ENCODE results near the gene CYP4A11. TPM values are rescaled to one million over a fixed set of nuclear protein-coding genes. Genes with fewer than 3 reads are reported as not detected.

CYP4A11 gene
- total RNA-seq, 2 experiments from 2014 or later: not detected

- Histone ChIP-seq H3K27ac (ENCODE audit: low read depth in 1 of 2, low read length in 2 of 2) (no peak overlapping the region), H3K27me3 (ENCODE audit: control insufficient read depth in 1 of 2, insufficient read depth in 2 of 2, low read length in 2 of 2) (peaks cover 4 to 6% of the 10 kb centered on the region in 2 experiments), H3K9me3 (ENCODE audit: control insufficient read depth in 1 of 2, insufficient read depth in 1 of 2, low read length in 2 of 2) (no peaks in the 10 kb centered on the region), H3K4me3 (ENCODE audit: low read length) (no peak overlapping the region), H3K36me3 (ENCODE audit: insufficient read depth, low read length) (no peaks in the 10 kb centered on the region), H3K4me1 (ENCODE audit: insufficient read depth, low read length) (no peaks in the 10 kb centered on the region)
- no peaks in the 10 kb centered on the region for H3K9me3 Mint-ChIP-seq
- no peaks in the 10 kb centered on the region for H3K36me3 Mint-ChIP-seq (ENCODE audit: low read depth)
- H3K4me3 Mint-ChIP-seq: no peak overlapping the region
- ChIA-PET POLR2A (no interaction called here), CTCF (no interaction called here)
- intact Hi-C loops (cut with DNase I, micrococcal nuclease): no loop called here
- DNase-seq (no peak), ATAC-seq (ENCODE audit: poor library complexity) (no peak)
- H3K27ac Mint-ChIP-seq: no peak overlapping the region
- peaks cover 34% of the 10 kb centered on the region for H3K27me3 Mint-ChIP-seq
- no peaks in the 10 kb centered on the region for H3K4me1 Mint-ChIP-seq (ENCODE audit: low read depth)
- TF ChIP-seq, protein P1, sequence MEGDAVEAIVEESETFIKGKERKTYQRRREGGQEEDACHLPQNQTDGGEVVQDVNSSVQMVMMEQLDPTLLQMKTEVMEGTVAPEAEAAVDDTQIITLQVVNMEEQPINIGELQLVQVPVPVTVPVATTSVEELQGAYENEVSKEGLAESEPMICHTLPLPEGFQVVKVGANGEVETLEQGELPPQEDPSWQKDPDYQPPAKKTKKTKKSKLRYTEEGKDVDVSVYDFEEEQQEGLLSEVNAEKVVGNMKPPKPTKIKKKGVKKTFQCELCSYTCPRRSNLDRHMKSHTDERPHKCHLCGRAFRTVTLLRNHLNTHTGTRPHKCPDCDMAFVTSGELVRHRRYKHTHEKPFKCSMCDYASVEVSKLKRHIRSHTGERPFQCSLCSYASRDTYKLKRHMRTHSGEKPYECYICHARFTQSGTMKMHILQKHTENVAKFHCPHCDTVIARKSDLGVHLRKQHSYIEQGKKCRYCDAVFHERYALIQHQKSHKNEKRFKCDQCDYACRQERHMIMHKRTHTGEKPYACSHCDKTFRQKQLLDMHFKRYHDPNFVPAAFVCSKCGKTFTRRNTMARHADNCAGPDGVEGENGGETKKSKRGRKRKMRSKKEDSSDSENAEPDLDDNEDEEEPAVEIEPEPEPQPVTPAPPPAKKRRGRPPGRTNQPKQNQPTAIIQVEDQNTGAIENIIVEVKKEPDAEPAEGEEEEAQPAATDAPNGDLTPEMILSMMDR (IDR thresholded peaks at IDR 0.05): no peak
Measured at GRCh38 chr1:46931151-46931550, 10.1 kb downstream of the CYP4A11 start.

GRCh38 chr1:46927249-46927835 is 13.9 kb downstream of the CYP4A11 start:
- Mint-ChIP-seq H3K36me3 (ENCODE audit: low read depth) (no peaks in the 10 kb centered on the region), H3K9me3 (peaks cover 10% of the 10 kb centered on the region), H3K27ac (no peak overlapping the region), H3K27me3 (peaks cover 61% of the 10 kb centered on the region), H3K4me3 (no peak overlapping the region), H3K4me1 (ENCODE audit: low read depth) (no peaks in the 10 kb centered on the region)
- intact Hi-C loops (cut with DNase I, micrococcal nuclease): no loop called here
- Histone ChIP-seq H3K36me3 (ENCODE audit: insufficient read depth, low read length) (no peaks in the 10 kb centered on the region), H3K4me3 (ENCODE audit: low read length) (no peak overlapping the region), H3K9me3 (ENCODE audit: control insufficient read depth in 1 of 2, insufficient read depth in 1 of 2, low read length in 2 of 2) (no peaks in the 10 kb centered on the region), H3K27me3 (ENCODE audit: control insufficient read depth in 1 of 2, insufficient read depth in 2 of 2, low read length in 2 of 2) (peaks cover 4 to 6% of the 10 kb centered on the region in 2 experiments), H3K4me1 (ENCODE audit: insufficient read depth, low read length) (no peaks in the 10 kb centered on the region), H3K27ac (ENCODE audit: low read depth in 1 of 2, low read length in 2 of 2) (no peak overlapping the region)
- ChIA-PET CTCF (no interaction called here), POLR2A (no interaction called here)
- TF ChIP-seq, protein P1 (IDR thresholded peaks at IDR 0.05): no peak
- DNase-seq (no peak), ATAC-seq (ENCODE audit: poor library complexity) (no peak)

DNA sequence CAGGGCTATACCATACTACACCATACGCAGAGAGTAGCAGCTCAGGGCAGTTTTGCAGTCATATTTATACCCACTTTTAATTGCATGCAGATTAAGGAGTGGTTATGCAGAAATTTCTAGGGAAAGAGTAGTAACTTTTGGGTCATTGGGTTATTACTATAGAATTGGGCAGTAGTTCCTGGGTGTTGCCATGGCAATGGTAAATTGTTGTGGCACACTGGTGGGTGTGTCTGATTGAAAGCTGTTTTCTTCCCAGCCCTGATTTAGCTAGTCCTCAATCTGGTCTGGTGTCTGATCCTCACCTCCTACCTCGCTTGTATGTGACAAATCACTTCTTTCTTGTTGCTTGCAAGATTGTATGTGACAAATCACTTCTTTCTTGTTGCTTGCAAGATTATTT is 30.5 kb downstream of the CYP4A11 start:
- Mint-ChIP-seq H3K9me3 (peaks cover 22% of the 10 kb centered on the region), H3K36me3 (ENCODE audit: low read depth) (no peaks in the 10 kb centered on the region), H3K4me1 (ENCODE audit: low read depth) (no peaks in the 10 kb centered on the region), H3K27me3 (peaks cover 13% of the 10 kb centered on the region), H3K4me3 (no peak overlapping the region), H3K27ac (no peak overlapping the region)
- ATAC-seq (ENCODE audit: poor library complexity): no peak
- intact Hi-C loops (cut with DNase I, micrococcal nuclease): no loop called here
- DNase-seq: no peak
- Histone ChIP-seq H3K9me3 (ENCODE audit: control insufficient read depth in 1 of 2, insufficient read depth in 1 of 2, low read length in 2 of 2) (peaks cover 0 to 9% of the 10 kb centered on the region in 2 experiments), H3K27me3 (ENCODE audit: control insufficient read depth in 1 of 2, insufficient read depth in 2 of 2, low read length in 2 of 2) (no peaks in the 10 kb centered on the region), H3K27ac (ENCODE audit: low read depth in 1 of 2, low read length in 2 of 2) (no peak overlapping the region), H3K4me3 (ENCODE audit: low read length) (no peak overlapping the region), H3K4me1 (ENCODE audit: insufficient read depth, low read length) (no peaks in the 10 kb centered on the region), H3K36me3 (ENCODE audit: insufficient read depth, low read length) (no peaks in the 10 kb centered on the region)
- TF ChIP-seq, protein P1 (IDR thresholded peaks at IDR 0.05): no peak
- ChIA-PET CTCF (no interaction called here), POLR2A (no interaction called here)

Measured in CD4-positive, alpha-beta T cell (primary cell).